HG02588 (cell line): Measurements from ENCODE around the gene OR11L1.

Experiments used
- ATAC-seq: cut with Tn5 transposase; IDR thresholded peaks from one replicate; pipeline ENCODE4 v1.9.1; 2021; ENCODE audit warnings: mild to moderate bottlenecking, moderate library complexity; ENCODE audit not compliant: unreplicated experiment

Gene OR11L1

DNA sequence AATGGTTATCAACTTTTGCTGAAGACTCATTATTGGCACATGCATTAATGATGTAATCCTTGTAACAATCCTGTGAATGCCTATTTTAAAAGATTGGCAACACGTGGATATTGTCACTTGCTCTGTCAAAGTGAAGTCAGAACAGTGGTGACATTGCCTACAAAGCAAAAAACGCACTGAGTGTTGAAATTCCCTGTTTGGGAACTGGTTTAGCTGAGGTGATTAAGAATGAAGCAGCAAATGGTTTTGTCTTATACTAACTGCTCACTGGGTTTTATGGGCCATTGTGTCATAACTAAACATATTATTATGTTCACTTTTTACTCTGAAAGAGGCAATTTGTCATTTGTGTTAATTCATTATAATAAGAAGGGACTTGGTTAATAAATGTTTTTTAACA, 29.1 kb downstream of the OR11L1 start:
- no peak for ATAC-seq

DNA sequence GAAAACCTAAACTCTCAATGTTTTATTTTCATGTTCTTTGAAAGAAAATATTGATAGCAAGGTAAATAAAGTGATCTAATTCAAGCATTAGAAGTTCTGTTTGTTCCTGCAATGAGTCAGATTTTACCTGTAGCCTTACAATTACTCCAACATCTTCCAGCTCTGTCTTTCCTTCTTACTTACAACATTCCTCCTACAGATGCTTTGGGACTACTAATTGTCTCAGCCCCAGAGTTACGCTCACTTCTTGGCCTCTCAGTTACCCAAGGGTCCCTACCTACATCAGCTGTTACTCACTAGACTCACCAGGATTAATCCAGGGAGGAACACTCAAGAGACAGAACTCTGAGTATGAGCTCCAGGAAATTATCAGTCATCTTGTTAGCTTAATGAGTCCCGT, 44.2 kb downstream of the OR11L1 start:
- no peak for ATAC-seq
